ENCODE results near the gene CBS. TPM values are rescaled to one million over a fixed set of nuclear protein-coding genes. Genes with fewer than 3 reads are reported as not detected.

The CBS gene
- total RNA-seq, 2 experiments from 2014 or later = 0.19 to 0.39 TPM

DNA sequence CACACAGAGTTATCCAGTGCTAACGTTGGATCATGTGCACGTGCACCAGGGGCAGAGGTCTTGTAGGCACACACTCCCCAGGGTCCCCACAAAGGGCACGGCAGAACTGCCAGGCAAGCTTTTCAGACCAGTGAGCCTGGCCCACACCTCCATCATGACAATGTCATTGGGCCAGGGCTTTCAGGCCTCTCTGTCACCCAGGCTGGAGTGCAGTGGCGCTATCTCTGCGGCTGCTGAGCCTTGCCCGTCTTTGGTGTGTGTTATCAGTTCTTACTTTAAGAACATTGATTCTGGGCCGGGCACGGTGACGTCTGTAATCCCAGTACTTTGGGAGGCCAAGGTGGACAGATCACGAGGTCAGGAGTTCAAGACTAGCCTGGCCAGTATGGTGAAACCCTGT is 57.1 kb downstream of the CBS start:
- H3K4me3 Mint-ChIP-seq = no peak overlapping the region
- Histone ChIP-seq H3K9me3 (ENCODE audit: control insufficient read depth in 1 of 2, insufficient read depth in 1 of 2, low read length in 2 of 2) (no peaks in the 10 kb centered on the region), H3K27me3 (ENCODE audit: control insufficient read depth in 1 of 2, insufficient read depth in 2 of 2, low read length in 2 of 2) (no peaks in the 10 kb centered on the region), H3K27ac (ENCODE audit: low read depth in 1 of 2, low read length in 2 of 2) (no peak overlapping the region), H3K4me3 (ENCODE audit: low read length) (no peak overlapping the region), H3K36me3 (ENCODE audit: insufficient read depth, low read length) (peaks cover 63% of the 10 kb centered on the region), H3K4me1 (ENCODE audit: insufficient read depth, low read length) (no peaks in the 10 kb centered on the region)
- H3K27me3 Mint-ChIP-seq = no peaks in the 10 kb centered on the region
- ATAC-seq (ENCODE audit: poor library complexity) (no peak), DNase-seq (no peak)
- peaks cover 84% of the 10 kb centered on the region for H3K36me3 Mint-ChIP-seq (ENCODE audit: low read depth)
- ChIA-PET CTCF (no interaction called here), POLR2A (no interaction called here)
- no peak overlapping the region for H3K27ac Mint-ChIP-seq
- no peaks in the 10 kb centered on the region for H3K4me1 Mint-ChIP-seq (ENCODE audit: low read depth)
- H3K9me3 Mint-ChIP-seq = no peaks in the 10 kb centered on the region
- intact Hi-C loops (cut with DNase I, micrococcal nuclease) = no loop called here
- TF ChIP-seq, protein P1, sequence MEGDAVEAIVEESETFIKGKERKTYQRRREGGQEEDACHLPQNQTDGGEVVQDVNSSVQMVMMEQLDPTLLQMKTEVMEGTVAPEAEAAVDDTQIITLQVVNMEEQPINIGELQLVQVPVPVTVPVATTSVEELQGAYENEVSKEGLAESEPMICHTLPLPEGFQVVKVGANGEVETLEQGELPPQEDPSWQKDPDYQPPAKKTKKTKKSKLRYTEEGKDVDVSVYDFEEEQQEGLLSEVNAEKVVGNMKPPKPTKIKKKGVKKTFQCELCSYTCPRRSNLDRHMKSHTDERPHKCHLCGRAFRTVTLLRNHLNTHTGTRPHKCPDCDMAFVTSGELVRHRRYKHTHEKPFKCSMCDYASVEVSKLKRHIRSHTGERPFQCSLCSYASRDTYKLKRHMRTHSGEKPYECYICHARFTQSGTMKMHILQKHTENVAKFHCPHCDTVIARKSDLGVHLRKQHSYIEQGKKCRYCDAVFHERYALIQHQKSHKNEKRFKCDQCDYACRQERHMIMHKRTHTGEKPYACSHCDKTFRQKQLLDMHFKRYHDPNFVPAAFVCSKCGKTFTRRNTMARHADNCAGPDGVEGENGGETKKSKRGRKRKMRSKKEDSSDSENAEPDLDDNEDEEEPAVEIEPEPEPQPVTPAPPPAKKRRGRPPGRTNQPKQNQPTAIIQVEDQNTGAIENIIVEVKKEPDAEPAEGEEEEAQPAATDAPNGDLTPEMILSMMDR (IDR thresholded peaks at IDR 0.05) = no peak

DNA sequence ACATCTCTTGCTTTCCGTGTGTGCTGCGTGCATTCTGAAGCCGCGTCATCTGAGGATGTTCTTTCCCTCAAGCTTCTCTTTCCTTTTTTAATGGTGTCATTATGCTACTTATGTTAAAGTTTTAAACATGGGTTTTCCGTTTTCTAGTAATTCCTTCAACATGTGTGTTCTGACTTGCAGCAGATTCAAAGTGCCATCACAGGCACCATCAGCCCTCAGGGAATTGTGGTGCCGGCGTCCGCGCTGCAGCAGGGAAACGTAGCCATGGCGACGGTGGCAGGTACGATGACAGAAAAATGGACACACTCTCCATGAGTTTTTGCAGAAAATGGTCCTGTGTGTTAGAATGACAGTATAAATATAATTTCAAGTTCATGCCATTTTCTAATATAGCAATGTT is 58.9 kb downstream of the CBS start:
- Histone ChIP-seq H3K9me3 (ENCODE audit: control insufficient read depth in 1 of 2, insufficient read depth in 1 of 2, low read length in 2 of 2) (no peaks in the 10 kb centered on the region), H3K27ac (ENCODE audit: low read depth in 1 of 2, low read length in 2 of 2) (no peak overlapping the region), H3K27me3 (ENCODE audit: control insufficient read depth in 1 of 2, insufficient read depth in 2 of 2, low read length in 2 of 2) (no peaks in the 10 kb centered on the region), H3K4me3 (ENCODE audit: low read length) (no peak overlapping the region), H3K36me3 (ENCODE audit: insufficient read depth, low read length) (peaks cover 61% of the 10 kb centered on the region), H3K4me1 (ENCODE audit: insufficient read depth, low read length) (no peaks in the 10 kb centered on the region)
- no peak for ATAC-seq (ENCODE audit: poor library complexity)
- H3K4me1 Mint-ChIP-seq (ENCODE audit: low read depth) = no peaks in the 10 kb centered on the region
- TF ChIP-seq, protein P1 (IDR thresholded peaks at IDR 0.05) = no peak
- H3K9me3 Mint-ChIP-seq = no peaks in the 10 kb centered on the region
- H3K36me3 Mint-ChIP-seq (ENCODE audit: low read depth) = peaks cover 83% of the 10 kb centered on the region
- ChIA-PET POLR2A (no interaction called here), CTCF (no interaction called here)
- no peak overlapping the region for H3K4me3 Mint-ChIP-seq
- no peak for DNase-seq
- no peak overlapping the region for H3K27ac Mint-ChIP-seq
- H3K27me3 Mint-ChIP-seq = no peaks in the 10 kb centered on the region
- intact Hi-C loops (cut with DNase I, micrococcal nuclease) = no loop called here

DNA sequence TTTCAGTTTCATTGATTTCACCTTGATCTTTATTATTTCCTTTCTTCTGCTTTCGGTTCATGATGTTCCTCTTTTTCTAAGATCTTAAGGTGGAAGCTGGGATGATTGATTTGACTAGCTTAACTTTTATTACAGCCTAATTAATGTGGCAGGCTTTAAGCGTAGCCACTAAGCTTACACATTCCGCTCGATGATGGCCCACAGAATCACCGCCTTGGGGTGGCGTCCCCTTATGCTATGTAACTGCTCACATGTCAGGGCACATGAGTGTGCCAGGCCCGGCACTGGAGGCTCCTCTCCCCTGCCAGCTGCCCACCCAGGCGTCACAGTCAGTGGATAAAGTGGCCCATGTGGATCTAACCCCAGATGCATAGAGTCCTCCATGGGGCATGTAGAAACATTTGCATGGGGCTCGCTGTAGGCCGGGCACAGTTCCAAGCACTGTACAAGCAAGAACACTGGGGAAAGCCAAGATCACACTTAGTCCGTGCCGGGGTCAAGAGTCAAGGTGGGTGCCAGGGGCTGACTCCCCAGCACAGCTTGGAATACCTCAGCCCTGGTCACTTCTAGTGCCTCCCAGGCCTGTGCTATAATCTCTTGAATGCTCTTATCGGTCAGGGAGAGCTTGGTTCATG is 59.6 kb downstream of the CBS start:
- Mint-ChIP-seq H3K27ac (no peak overlapping the region), H3K36me3 (ENCODE audit: low read depth) (peaks cover 82% of the 10 kb centered on the region)

More for the DNA sequence above, 59.6 kb downstream of the CBS start:
- Histone ChIP-seq H3K4me3 (ENCODE audit: low read length) (no peak overlapping the region), H3K27me3 (ENCODE audit: control insufficient read depth in 1 of 2, insufficient read depth in 2 of 2, low read length in 2 of 2) (no peaks in the 10 kb centered on the region), H3K4me1 (ENCODE audit: insufficient read depth, low read length) (no peaks in the 10 kb centered on the region), H3K36me3 (ENCODE audit: insufficient read depth, low read length) (peaks cover 59% of the 10 kb centered on the region), H3K9me3 (ENCODE audit: control insufficient read depth in 1 of 2, insufficient read depth in 1 of 2, low read length in 2 of 2) (no peaks in the 10 kb centered on the region), H3K27ac (ENCODE audit: low read depth in 1 of 2, low read length in 2 of 2) (no peak overlapping the region)
- intact Hi-C loops (cut with DNase I, micrococcal nuclease) = no loop called here
- Mint-ChIP-seq H3K27me3 (no peaks in the 10 kb centered on the region), H3K9me3 (no peaks in the 10 kb centered on the region), H3K4me3 (no peak overlapping the region), H3K4me1 (ENCODE audit: low read depth) (no peaks in the 10 kb centered on the region)
- POLR2A ChIA-PET = no interaction called here
- CTCF ChIA-PET = no interaction called here
- TF ChIP-seq, protein P1 (IDR thresholded peaks at IDR 0.05) = no peak
- ATAC-seq (ENCODE audit: poor library complexity) = no peak
- DNase-seq = no peak

All from CD4-positive, alpha-beta T cell (primary cell).